ENCODE data around the gene LARP1B. TPM values are rescaled to one million over a fixed set of nuclear protein-coding genes. Genes with fewer than 3 reads are reported as not detected.

The LARP1B gene
- total RNA-seq, 2 experiments from 2014 or later: 16.5 to 21.0 TPM

DNA sequence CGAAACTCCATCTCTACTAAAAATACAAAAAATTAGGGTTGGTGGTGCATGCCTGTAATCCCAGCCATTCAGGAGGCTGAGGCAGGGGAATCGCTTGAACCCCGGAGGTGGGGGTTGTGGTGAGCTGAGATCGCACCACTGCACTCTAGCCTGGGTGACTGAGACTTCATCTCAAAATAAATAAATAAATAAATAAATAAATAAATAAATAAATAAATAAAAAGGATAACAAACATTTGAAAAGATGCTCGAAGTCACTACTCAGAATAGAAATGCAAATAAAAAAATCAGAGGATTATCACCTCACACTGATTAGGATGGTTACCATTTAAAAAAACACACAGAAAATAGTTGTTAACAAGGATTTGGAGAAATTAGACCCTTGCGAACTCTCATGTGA, 73.8 kb downstream of the LARP1B start:
- Histone ChIP-seq H3K4me3 (ENCODE audit: low read depth, low read length, poor library complexity, severe bottlenecking) (no peak overlapping the region), H3K9me3 (ENCODE audit: low read length) (no peaks in the 10 kb centered on the region), H3K4me1 (ENCODE audit: insufficient read depth, low read length, poor library complexity, severe bottlenecking) (no peaks in the 10 kb centered on the region), H4K20me1 (ENCODE audit: insufficient read depth, low read length) (no peaks in the 10 kb centered on the region), H3K9me2 (ENCODE audit: insufficient read depth, low read length) (no peaks in the 10 kb centered on the region), H3K27ac (ENCODE audit: low read depth, low read length, poor library complexity, severe bottlenecking) (no peak overlapping the region), H3K36me3 (ENCODE audit: insufficient read depth, low read length) (no peaks in the 10 kb centered on the region), H3K79me2 (ENCODE audit: insufficient read depth, low read depth, low read length) (no peaks in the 10 kb centered on the region), H3K4me2 (ENCODE audit: low read length) (no peak overlapping the region), H2AFZ (ENCODE audit: low read length) (no peak overlapping the region)
- intact Hi-C loops (cut with micrococcal nuclease; ENCODE audit: unreplicated experiment): no loop called here
- ChIA-PET CTCF (ENCODE audit: unreplicated experiment) (no interaction called here), POLR2A (no interaction called here)
- no peak for DNase-seq (ENCODE audit: low spot score)
- no peak for TF ChIP-seq EZH2phosphoT487 (IDR thresholded peaks at IDR 0.05; ENCODE audit: borderline replicate concordance, low read depth, low read length)
- TF ChIP-seq, protein P1, sequence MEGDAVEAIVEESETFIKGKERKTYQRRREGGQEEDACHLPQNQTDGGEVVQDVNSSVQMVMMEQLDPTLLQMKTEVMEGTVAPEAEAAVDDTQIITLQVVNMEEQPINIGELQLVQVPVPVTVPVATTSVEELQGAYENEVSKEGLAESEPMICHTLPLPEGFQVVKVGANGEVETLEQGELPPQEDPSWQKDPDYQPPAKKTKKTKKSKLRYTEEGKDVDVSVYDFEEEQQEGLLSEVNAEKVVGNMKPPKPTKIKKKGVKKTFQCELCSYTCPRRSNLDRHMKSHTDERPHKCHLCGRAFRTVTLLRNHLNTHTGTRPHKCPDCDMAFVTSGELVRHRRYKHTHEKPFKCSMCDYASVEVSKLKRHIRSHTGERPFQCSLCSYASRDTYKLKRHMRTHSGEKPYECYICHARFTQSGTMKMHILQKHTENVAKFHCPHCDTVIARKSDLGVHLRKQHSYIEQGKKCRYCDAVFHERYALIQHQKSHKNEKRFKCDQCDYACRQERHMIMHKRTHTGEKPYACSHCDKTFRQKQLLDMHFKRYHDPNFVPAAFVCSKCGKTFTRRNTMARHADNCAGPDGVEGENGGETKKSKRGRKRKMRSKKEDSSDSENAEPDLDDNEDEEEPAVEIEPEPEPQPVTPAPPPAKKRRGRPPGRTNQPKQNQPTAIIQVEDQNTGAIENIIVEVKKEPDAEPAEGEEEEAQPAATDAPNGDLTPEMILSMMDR (conservative IDR thresholded peaks at IDR 0.05; ENCODE audit: low read length): no peak
- no TSS peak for BruUV-seq (replicated peaks)

DNA sequence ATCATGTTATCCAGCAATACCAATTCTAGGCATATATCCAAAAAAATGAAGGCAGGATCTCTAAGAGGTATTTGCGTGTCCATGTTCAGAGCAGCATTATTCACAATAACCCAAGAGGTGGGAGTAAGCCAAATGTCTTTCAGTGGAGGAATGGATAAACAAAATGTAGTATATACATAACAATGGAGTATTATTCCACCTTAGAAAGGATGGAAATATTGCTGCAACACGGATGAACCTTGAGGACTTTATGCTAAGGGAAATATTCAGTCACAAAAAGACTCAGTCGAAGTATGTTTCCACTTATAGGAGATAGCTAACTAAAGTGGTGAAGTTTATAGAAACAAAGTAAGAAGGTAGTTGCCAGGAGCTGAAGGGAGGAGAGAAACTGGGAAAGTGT, 74.3 kb downstream of the LARP1B start:
- H2AFZ ChIP-seq (ENCODE audit: low read length): no peak overlapping the region
- DNase-seq (ENCODE audit: low spot score): no peak
- H3K4me3 ChIP-seq (ENCODE audit: low read depth, low read length, poor library complexity, severe bottlenecking): no peak overlapping the region
- H3K79me2 ChIP-seq (ENCODE audit: insufficient read depth, low read depth, low read length): no peaks in the 10 kb centered on the region
- H3K4me2 ChIP-seq (ENCODE audit: low read length): no peak overlapping the region
- ChIA-PET CTCF (ENCODE audit: unreplicated experiment) (no interaction called here), POLR2A (no interaction called here)
- H3K9me2 ChIP-seq (ENCODE audit: insufficient read depth, low read length): no peaks in the 10 kb centered on the region
- BruUV-seq (replicated peaks): no TSS peak
- H4K20me1 ChIP-seq (ENCODE audit: insufficient read depth, low read length): no peaks in the 10 kb centered on the region
- intact Hi-C loops (cut with micrococcal nuclease; ENCODE audit: unreplicated experiment): no loop called here
- H3K9me3 ChIP-seq (ENCODE audit: low read length): no peaks in the 10 kb centered on the region
- H3K27ac ChIP-seq (ENCODE audit: low read depth, low read length, poor library complexity, severe bottlenecking): no peak overlapping the region
- H3K36me3 ChIP-seq (ENCODE audit: insufficient read depth, low read length): no peaks in the 10 kb centered on the region
- no peak for TF ChIP-seq EZH2phosphoT487 (IDR thresholded peaks at IDR 0.05; ENCODE audit: borderline replicate concordance, low read depth, low read length)
- TF ChIP-seq, protein P1 (conservative IDR thresholded peaks at IDR 0.05; ENCODE audit: low read length): no peak
- H3K4me1 ChIP-seq (ENCODE audit: insufficient read depth, low read length, poor library complexity, severe bottlenecking): no peaks in the 10 kb centered on the region

DNA sequence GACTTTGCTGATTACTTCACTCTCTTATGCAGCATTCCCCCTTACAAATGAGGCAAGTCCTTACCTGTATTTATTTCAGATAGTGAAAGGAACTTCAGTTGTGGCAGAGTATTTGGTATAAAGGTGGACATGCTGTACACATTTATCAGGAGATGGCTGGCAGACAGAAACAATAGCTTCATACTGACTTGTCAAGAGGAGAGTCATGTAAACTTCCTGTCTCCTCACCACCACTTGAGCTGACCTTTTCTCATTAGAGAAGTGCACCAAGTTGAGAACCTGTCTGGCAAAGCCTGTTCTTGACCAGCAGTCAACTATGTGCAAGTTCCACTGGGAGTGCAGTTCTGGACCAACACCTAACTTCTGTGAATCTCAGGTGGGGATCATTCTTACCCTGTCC, 80.8 kb downstream of the LARP1B start:
- Histone ChIP-seq H3K4me2 (ENCODE audit: low read length) (no peak overlapping the region), H3K4me1 (ENCODE audit: insufficient read depth, low read length, poor library complexity, severe bottlenecking) (no peaks in the 10 kb centered on the region), H3K9me3 (ENCODE audit: low read length) (no peaks in the 10 kb centered on the region), H3K4me3 (ENCODE audit: low read depth, low read length, poor library complexity, severe bottlenecking) (no peak overlapping the region), H3K27ac (ENCODE audit: low read depth, low read length, poor library complexity, severe bottlenecking) (no peak overlapping the region), H3K9me2 (ENCODE audit: insufficient read depth, low read length) (no peaks in the 10 kb centered on the region), H4K20me1 (ENCODE audit: insufficient read depth, low read length) (no peaks in the 10 kb centered on the region), H3K79me2 (ENCODE audit: insufficient read depth, low read depth, low read length) (no peaks in the 10 kb centered on the region), H2AFZ (ENCODE audit: low read length) (no peak overlapping the region), H3K36me3 (ENCODE audit: insufficient read depth, low read length) (no peaks in the 10 kb centered on the region)
- intact Hi-C loops (cut with micrococcal nuclease; ENCODE audit: unreplicated experiment): no loop called here
- POLR2A ChIA-PET: interaction anchor here (0.6 to 0.8 kb wide), 2 partner anchors 25 to 363 kb away, joined by 4 read pairs; no protein-coding TSS in a partner anchor
- CTCF ChIA-PET (ENCODE audit: unreplicated experiment): no interaction called here
- TF ChIP-seq EZH2phosphoT487 (IDR thresholded peaks at IDR 0.05; ENCODE audit: borderline replicate concordance, low read depth, low read length): no peak
- TF ChIP-seq, protein P1 (conservative IDR thresholded peaks at IDR 0.05; ENCODE audit: low read length): no peak
- DNase-seq (ENCODE audit: low spot score): no peak
- no TSS peak for BruUV-seq (replicated peaks)

Measured in OCI-LY7 (cell line).